Measurements from ENCODE around the gene ITGBL1.

DNA sequence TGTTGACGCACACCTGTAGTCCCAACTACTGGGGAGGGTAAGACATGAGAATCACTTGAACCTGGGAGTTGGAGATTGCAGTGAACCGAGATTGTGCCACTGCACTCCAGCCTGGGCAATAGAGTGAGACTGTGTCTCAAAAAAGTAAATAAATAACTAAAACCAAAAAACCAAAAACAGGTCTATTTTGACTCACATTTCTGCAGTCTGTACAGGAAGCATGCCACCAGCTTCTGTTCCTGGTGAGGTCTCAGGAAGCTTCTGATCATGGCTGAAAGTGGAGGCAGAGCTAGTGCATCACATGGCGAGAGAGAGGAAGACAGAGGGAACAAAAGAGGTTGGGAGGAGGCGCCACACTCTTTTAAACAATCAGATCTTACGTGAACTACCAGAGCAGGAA, 142.5 kb downstream of the ITGBL1 start:
- TF ChIP-seq, protein P1, sequence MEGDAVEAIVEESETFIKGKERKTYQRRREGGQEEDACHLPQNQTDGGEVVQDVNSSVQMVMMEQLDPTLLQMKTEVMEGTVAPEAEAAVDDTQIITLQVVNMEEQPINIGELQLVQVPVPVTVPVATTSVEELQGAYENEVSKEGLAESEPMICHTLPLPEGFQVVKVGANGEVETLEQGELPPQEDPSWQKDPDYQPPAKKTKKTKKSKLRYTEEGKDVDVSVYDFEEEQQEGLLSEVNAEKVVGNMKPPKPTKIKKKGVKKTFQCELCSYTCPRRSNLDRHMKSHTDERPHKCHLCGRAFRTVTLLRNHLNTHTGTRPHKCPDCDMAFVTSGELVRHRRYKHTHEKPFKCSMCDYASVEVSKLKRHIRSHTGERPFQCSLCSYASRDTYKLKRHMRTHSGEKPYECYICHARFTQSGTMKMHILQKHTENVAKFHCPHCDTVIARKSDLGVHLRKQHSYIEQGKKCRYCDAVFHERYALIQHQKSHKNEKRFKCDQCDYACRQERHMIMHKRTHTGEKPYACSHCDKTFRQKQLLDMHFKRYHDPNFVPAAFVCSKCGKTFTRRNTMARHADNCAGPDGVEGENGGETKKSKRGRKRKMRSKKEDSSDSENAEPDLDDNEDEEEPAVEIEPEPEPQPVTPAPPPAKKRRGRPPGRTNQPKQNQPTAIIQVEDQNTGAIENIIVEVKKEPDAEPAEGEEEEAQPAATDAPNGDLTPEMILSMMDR (IDR thresholded peaks at IDR 0.05; ENCODE audit: low read length), result no peak
- no peak for TF ChIP-seq EZH2 (optimal IDR thresholded peaks at IDR 0.05; ENCODE audit: low read depth, low read length)
- no peak for TF ChIP-seq EZH2phosphoT487 (IDR thresholded peaks at IDR 0.05; ENCODE audit: low read length)

All from MM.1S (cell line).